HT1080 (cell line): Measurements from ENCODE around the gene SARM1. TPM values are rescaled to one million over a fixed set of nuclear protein-coding genes. Genes with fewer than 3 reads are reported as not detected.

Experiments
- DNase-seq: peaks from one replicate; pipeline ENCODE4 v3.0.0-alpha.2; 2015; ENCODE audit warnings: low read depth
- total RNA-seq: library from RNA; depleted of rRNA; stranded (reverse); fragments of >200 nt; shearing (Covaris generic); gene quantifications from 2 replicates; pipeline ENCODE4 v1.2.3, GENCODE V29; 2014

The SARM1 gene
- total RNA-seq, 1 experiment from 2014 or later = 10.9 TPM

- DNase-seq = no peak
Observed at GRCh38 chr17:28340374-28340773, 31.1 kb upstream of the SARM1 start.

- no peak for DNase-seq
Observed at GRCh38 chr17:28341516-28341915, 30.0 kb upstream of the SARM1 start.

- DNase-seq = no peak
Observed at GRCh38 chr17:28342313-28342712, 29.2 kb upstream of the SARM1 start.

GRCh38 chr17:28343491-28343932 is 28.0 kb upstream of the SARM1 start:
- no peak for DNase-seq

GRCh38 chr17:28344011-28344410 is 27.5 kb upstream of the SARM1 start:
- DNase-seq = no peak

GRCh38 chr17:28344435-28344901 is 27.0 kb upstream of the SARM1 start:
- DNase-seq = no peak

- DNase-seq = no peak
Observed at GRCh38 chr17:28345419-28346198, 25.9 kb upstream of the SARM1 start.

- no peak for DNase-seq
Observed at GRCh38 chr17:28346199-28346580, 25.3 kb upstream of the SARM1 start.

- DNase-seq = no peak
Observed at GRCh38 chr17:28346746-28347246, 24.7 kb upstream of the SARM1 start.

GRCh38 chr17:28347261-28347891 is 24.1 kb upstream of the SARM1 start:
- peak; percentile 95 for DNase-seq

GRCh38 chr17:28348979-28349378 is 22.5 kb upstream of the SARM1 start:
- no peak for DNase-seq

GRCh38 chr17:28350271-28350670 is 21.2 kb upstream of the SARM1 start:
- no peak for DNase-seq

- peak; percentile 92 for DNase-seq
Observed at GRCh38 chr17:28357061-28357900, 14.2 kb upstream of the SARM1 start, which contains the start of gene POLDIP2. POLDIP2 (minus strand) TSS chr17:28357527; CDS start chr17:28357448, 79 bp downstream.

GRCh38 chr17:28357901-28358197 is 13.6 kb upstream of the SARM1 start:
- no peak for DNase-seq

- DNase-seq = no peak
Observed at GRCh38 chr17:28363186-28363585, 8.3 kb upstream of the SARM1 start.

GRCh38 chr17:28363776-28364650 is 7.5 kb upstream of the SARM1 start:
- DNase-seq = no peak

- DNase-seq = no peak
Observed at GRCh38 chr17:28364665-28365363, 6.7 kb upstream of the SARM1 start, which contains the start of gene SEBOX. SEBOX (minus strand) TSS chr17:28365199; CDS start chr17:28365151, 48 bp downstream.

- no peak for DNase-seq
Observed at GRCh38 chr17:28365487-28365886, 6.0 kb upstream of the SARM1 start.

- DNase-seq = no peak
Observed at GRCh38 chr17:28366605-28367004, 4.9 kb upstream of the SARM1 start.
